ENCODE measurements around the gene SORCS1. TPM values are rescaled to one million over a fixed set of nuclear protein-coding genes. Genes with fewer than 3 reads are reported as not detected.

Gene SORCS1
- polyA plus RNA-seq, 3 donors, result 0.09 TPM; not detected in 2

- no peak for TF ChIP-seq CTCF (IDR thresholded peaks at IDR 0.05)
- Histone ChIP-seq H2AFZ (ENCODE audit: insufficient read depth, low read depth, low read length, poor library complexity, severe bottlenecking) (no peak overlapping the region), H3K36me3 (replicated peaks in 1 of 2; ENCODE audit: control insufficient read depth in 1 of 2, insufficient read depth in 2 of 2, low read length in 2 of 2) (no peaks in the 10 kb centered on the region), H3K9me3 (replicated peaks in 1 of 2; ENCODE audit: control insufficient read depth in 1 of 2, insufficient read depth in 1 of 2, low read length in 2 of 2) (no peaks in the 10 kb centered on the region), H4K20me1 (ENCODE audit: insufficient read depth, low read length) (no peaks in the 10 kb centered on the region), H3K9ac (ENCODE audit: insufficient read depth, low read length, poor library complexity, severe bottlenecking) (no peak overlapping the region), H3K4me2 (replicated peaks; ENCODE audit: extremely low read depth, low read length, poor library complexity, severe bottlenecking) (no peak overlapping the region), H3K27me3 (ENCODE audit: control insufficient read depth in 2 of 2, insufficient read depth in 2 of 2, low read length in 2 of 2) (no peaks in the 10 kb centered on the region), H3K27ac (ENCODE audit: low read depth in 1 of 2, low read length in 2 of 2) (no peak overlapping the region), H3K4me1 (ENCODE audit: control insufficient read depth in 1 of 2, insufficient read depth in 2 of 2, low read length in 2 of 2) (no peaks in the 10 kb centered on the region), H3K4me3 (replicated peaks in 1 of 3; ENCODE audit: low read depth in 2 of 3, low read length in 3 of 3) (no peak overlapping the region), H3K79me2 (ENCODE audit: insufficient read depth, low read length) (no peaks in the 10 kb centered on the region)
- no peaks in the 10 kb centered on the region for H3K36me3 Mint-ChIP-seq
- no CpG with 5 or more reads among the region's 2 CpGs for WGBS (ENCODE audit: insufficient coverage)
- H3K27ac Mint-ChIP-seq, result no peak overlapping the region
- H3K4me3 Mint-ChIP-seq, result no peak overlapping the region
- intact Hi-C loops (cut with micrococcal nuclease), result no loop called here
- H3K4me1 Mint-ChIP-seq, result no peaks in the 10 kb centered on the region
- peaks cover 2% of the 10 kb centered on the region in 3 donors for H3K27me3 Mint-ChIP-seq (ENCODE audit: low read depth in 3 of 3)
- DNase-seq, result no peak
- H3K9me3 Mint-ChIP-seq, result peaks cover 0 to 12% (median 7%) of the 10 kb centered on the region in 7 donors
Measured at GRCh38 chr10:106872176-106872575, 292.3 kb downstream of the SORCS1 start.

- H3K4me3 Mint-ChIP-seq, result no peak overlapping the region
- H3K9me3 ChIP-seq (replicated peaks in 1 of 2; ENCODE audit: control insufficient read depth in 1 of 2, insufficient read depth in 1 of 2, low read length in 2 of 2), result no peaks in the 10 kb centered on the region
- H3K36me3 Mint-ChIP-seq, result no peaks in the 10 kb centered on the region
- WGBS (ENCODE audit: insufficient coverage), result 84% methylated on average over 6 of the region's 7 CpGs
- no peak overlapping the region for H3K27ac Mint-ChIP-seq
- H3K9ac ChIP-seq (ENCODE audit: insufficient read depth, low read length, poor library complexity, severe bottlenecking), result no peak overlapping the region
- peaks cover 1 to 14% (median 8%) of the 10 kb centered on the region in 7 donors for H3K9me3 Mint-ChIP-seq
- no peaks in the 10 kb centered on the region for H3K4me1 Mint-ChIP-seq
- peaks cover 0 to 5% (median 5%) of the 10 kb centered on the region in 3 donors for H3K27me3 Mint-ChIP-seq (ENCODE audit: low read depth in 3 of 3)
- no peaks in the 10 kb centered on the region for H3K27me3 ChIP-seq (ENCODE audit: control insufficient read depth in 2 of 2, insufficient read depth in 2 of 2, low read length in 2 of 2)
- H3K4me3 ChIP-seq (replicated peaks in 1 of 3; ENCODE audit: low read depth in 2 of 3, low read length in 3 of 3), result no peak overlapping the region
- intact Hi-C loops (cut with micrococcal nuclease), result no loop called here
- H3K4me2 ChIP-seq (replicated peaks; ENCODE audit: extremely low read depth, low read length, poor library complexity, severe bottlenecking), result no peak overlapping the region
- no peak for TF ChIP-seq CTCF (IDR thresholded peaks at IDR 0.05)
- H3K4me1 ChIP-seq (ENCODE audit: control insufficient read depth in 1 of 2, insufficient read depth in 2 of 2, low read length in 2 of 2), result no peaks in the 10 kb centered on the region
- no peak overlapping the region for H2AFZ ChIP-seq (ENCODE audit: insufficient read depth, low read depth, low read length, poor library complexity, severe bottlenecking)
- H3K79me2 ChIP-seq (ENCODE audit: insufficient read depth, low read length), result no peaks in the 10 kb centered on the region
- no peak overlapping the region for H3K27ac ChIP-seq (ENCODE audit: low read depth in 1 of 2, low read length in 2 of 2)
- H4K20me1 ChIP-seq (ENCODE audit: insufficient read depth, low read length), result no peaks in the 10 kb centered on the region
- no peaks in the 10 kb centered on the region for H3K36me3 ChIP-seq (replicated peaks in 1 of 2; ENCODE audit: control insufficient read depth in 1 of 2, insufficient read depth in 2 of 2, low read length in 2 of 2)
- no peak for DNase-seq
Measured at GRCh38 chr10:106866244-106866845, 298.2 kb downstream of the SORCS1 start.

Measured in CD14-positive monocyte (primary cell).